HEK293T (cell line): Measurements from ENCODE around the gene C19orf85.

ENCODE experiments used
- CTCF ChIA-PET: fragments of 350-600 bp; formaldehyde crosslinking; extraction: SDS; loops from one replicate; lab custom pipeline; 2021; ENCODE audit warnings: antibody characterized with exemption, inconsistent platforms; lab: Yijun Ruan, JAX
- POLR2A ChIA-PET: fragments of 350-600 bp; formaldehyde crosslinking; extraction: SDS; loops from one replicate; lab custom pipeline; 2020; ENCODE audit warnings: antibody characterized with exemption, inconsistent platforms; lab: Yijun Ruan, JAX
- DNase-seq: peaks from one replicate; pipeline ENCODE4 v3.0.0; 2012; ENCODE audit warnings: mixed read lengths; ENCODE audit errors: extremely low spot score
- ARNT ChIP-seq: fragments of 450-650 bp; IDR thresholded peaks from 2 replicates; pipeline ENCODE4 v1.6.1; 2017; ENCODE audit warnings: mild to moderate bottlenecking
- BHLHE40 ChIP-seq: fragments of 450-650 bp; IDR thresholded peaks from 2 replicates; pipeline ENCODE4 v1.6.1; 2016; ENCODE audit warnings: mild to moderate bottlenecking, moderate library complexity, borderline replicate concordance
- CTBP1 ChIP-seq: fragments of 450-650 bp; IDR thresholded peaks from 2 replicates; pipeline ENCODE4 v1.6.1; 2016; ENCODE audit warnings: borderline replicate concordance
- ELF4 ChIP-seq: fragments of 450-650 bp; IDR thresholded peaks from 2 replicates; pipeline ENCODE4 v1.6.1; 2017; ENCODE audit warnings: antibody characterized with exemption
- FOXA1 ChIP-seq: fragments of 450-650 bp; IDR thresholded peaks from 2 replicates; pipeline ENCODE4 v1.6.1; 2016; ENCODE audit warnings: mild to moderate bottlenecking
- FOXK2 ChIP-seq: fragments of 450-650 bp; IDR thresholded peaks from 2 replicates; pipeline ENCODE4 v1.6.1; 2016; ENCODE audit warnings: mild to moderate bottlenecking
- FOXM1 ChIP-seq: fragments of 450-650 bp; IDR thresholded peaks from 2 replicates; pipeline ENCODE4 v1.6.1; 2017; ENCODE audit warnings: mild to moderate bottlenecking, borderline replicate concordance
- HDGF ChIP-seq: fragments of 450-650 bp; IDR thresholded peaks from 2 replicates; pipeline ENCODE4 v1.6.1; 2017; ENCODE audit warnings: antibody characterized with exemption, borderline replicate concordance
- L3MBTL2 ChIP-seq: fragments of 450-650 bp; conservative IDR thresholded peaks from 2 replicates; pipeline ENCODE4 v1.6.1; 2016; ENCODE audit warnings: mild to moderate bottlenecking
- LEF1 ChIP-seq: fragments of 450-650 bp; IDR thresholded peaks from 2 replicates; pipeline ENCODE4 v1.6.1; 2017; ENCODE audit warnings: mild to moderate bottlenecking, borderline replicate concordance
- NFRKB ChIP-seq: fragments of 450-650 bp; IDR thresholded peaks from 2 replicates; pipeline ENCODE4 v1.6.1; 2016; ENCODE audit warnings: mild to moderate bottlenecking, moderate library complexity
- SP1 ChIP-seq: fragments of 450-650 bp; IDR thresholded peaks from 2 replicates; pipeline ENCODE4 v1.6.1; 2017
- SUZ12 ChIP-seq: fragments of 450-650 bp; IDR thresholded peaks from 2 replicates; pipeline ENCODE4 v1.6.1; 2016; ENCODE audit warnings: mild to moderate bottlenecking
- TARDBP ChIP-seq: fragments of 450-650 bp; IDR thresholded peaks from 2 replicates; pipeline ENCODE4 v1.6.1; 2016
- ZNF384 ChIP-seq: fragments of 450-650 bp; IDR thresholded peaks from 2 replicates; pipeline ENCODE4 v1.6.1; 2016
- TF ChIP-seq, protein P1 (sequence below): fragments of 450-650 bp; IDR thresholded peaks from 2 replicates; pipeline ENCODE4 v1.6.1; 2016

Gene C19orf85

DNA sequence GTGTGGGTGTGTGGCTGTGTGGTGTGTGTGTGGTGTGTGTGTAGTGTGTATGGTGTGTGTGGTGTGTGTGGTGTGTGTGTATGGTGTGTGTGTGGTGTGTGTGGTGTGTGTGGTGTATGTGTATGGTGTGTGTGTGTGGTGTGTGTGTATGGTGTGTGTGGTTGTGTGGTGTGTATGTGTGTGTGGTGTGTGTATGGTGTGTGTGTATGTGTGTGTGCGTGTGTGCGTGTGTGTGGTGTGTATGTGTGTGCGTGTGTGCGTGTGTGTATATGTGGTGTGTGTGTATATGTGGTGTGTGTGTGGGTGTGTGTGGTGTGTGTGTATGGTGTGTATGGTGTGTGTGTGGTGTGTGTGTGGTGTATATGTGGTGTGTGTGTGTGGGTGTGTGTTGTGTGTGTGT is 29.5 kb downstream of the C19orf85 start:
- CTCF ChIA-PET, result no interaction called here
- TF ChIP-seq SUZ12, result no peak
- no peak for TF ChIP-seq NFRKB
- TF ChIP-seq HDGF, result no peak
- TF ChIP-seq BHLHE40, result no peak
- TF ChIP-seq ARNT, result no peak
- no peak for TF ChIP-seq FOXA1
- TF ChIP-seq FOXK2, result no peak
- TF ChIP-seq LEF1, result no peak
- TF ChIP-seq ELF4, result no peak
- TF ChIP-seq, protein P1, sequence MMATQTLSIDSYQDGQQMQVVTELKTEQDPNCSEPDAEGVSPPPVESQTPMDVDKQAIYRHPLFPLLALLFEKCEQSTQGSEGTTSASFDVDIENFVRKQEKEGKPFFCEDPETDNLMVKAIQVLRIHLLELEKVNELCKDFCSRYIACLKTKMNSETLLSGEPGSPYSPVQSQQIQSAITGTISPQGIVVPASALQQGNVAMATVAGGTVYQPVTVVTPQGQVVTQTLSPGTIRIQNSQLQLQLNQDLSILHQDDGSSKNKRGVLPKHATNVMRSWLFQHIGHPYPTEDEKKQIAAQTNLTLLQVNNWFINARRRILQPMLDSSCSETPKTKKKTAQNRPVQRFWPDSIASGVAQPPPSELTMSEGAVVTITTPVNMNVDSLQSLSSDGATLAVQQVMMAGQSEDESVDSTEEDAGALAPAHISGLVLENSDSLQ, result no peak
- no peak for TF ChIP-seq ZNF384
- DNase-seq, result no peak
- POLR2A ChIA-PET, result no interaction called here

DNA sequence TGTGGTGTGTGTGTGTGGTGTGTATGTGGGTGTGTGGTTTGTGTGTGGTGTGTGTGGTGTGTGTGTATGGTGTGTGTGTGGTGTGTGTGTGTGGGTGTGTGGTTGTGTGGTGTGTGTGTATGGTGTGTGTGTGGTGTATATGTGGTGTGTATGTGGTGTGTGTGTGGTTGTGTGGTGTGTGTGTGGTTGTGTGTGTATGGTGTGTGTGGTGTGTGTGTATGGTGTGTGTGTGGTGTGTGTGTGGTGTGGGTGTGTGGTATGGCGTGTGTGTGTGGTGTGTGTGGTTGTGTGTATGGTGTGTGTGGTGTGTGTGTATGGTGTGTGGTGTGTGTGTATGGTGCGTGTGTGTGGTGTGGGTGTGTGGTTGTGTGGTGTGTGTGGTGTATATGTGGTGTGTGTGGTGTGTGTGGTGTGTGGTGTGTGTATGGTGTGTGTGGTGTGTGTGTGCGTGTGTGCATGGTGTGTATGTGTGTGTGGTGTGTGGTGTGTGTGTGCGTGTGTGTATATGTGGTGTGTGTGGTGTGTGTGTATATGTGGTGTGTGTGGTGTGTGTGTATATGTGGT is 30.1 kb downstream of the C19orf85 start:
- TF ChIP-seq, protein P1, result no peak
- no peak for TF ChIP-seq FOXM1
- DNase-seq, result no peak
- ChIA-PET CTCF (no interaction called here), POLR2A (no interaction called here)

DNA sequence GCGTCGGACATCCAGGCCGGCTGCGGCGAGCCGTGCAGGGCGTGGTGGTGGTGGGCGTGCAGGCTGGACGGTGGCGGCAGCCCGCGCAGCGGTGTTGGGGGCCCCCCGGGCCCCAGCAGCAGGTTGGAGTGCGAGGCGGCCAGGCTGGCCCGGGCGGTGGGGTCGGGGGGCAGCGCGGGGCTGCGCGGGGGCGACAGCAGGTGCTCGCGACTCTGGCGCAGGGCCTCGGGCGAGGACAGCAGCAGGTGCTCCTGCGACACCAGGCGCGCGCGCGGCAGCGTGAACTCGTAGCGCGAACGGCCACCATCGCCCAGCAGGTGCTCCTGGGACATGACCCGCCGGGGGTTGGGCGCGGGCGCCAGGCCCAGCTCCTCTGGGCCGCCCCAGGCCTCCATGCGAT is 31.3 kb downstream of the C19orf85 start:
- CTCF ChIA-PET, result no interaction called here
- DNase-seq, result no peak
- POLR2A ChIA-PET, result no interaction called here
- no peak for TF ChIP-seq L3MBTL2
- no peak for TF ChIP-seq FOXK2
- no peak for TF ChIP-seq SUZ12
- TF ChIP-seq LEF1, result no peak
- no peak for TF ChIP-seq SP1
- no peak for TF ChIP-seq FOXA1
- TF ChIP-seq FOXM1, result no peak
- no peak for TF ChIP-seq ZNF384
- TF ChIP-seq, protein P1, result no peak
- no peak for TF ChIP-seq TARDBP
- TF ChIP-seq CTBP1, result no peak
- no peak for TF ChIP-seq NFRKB
- no peak for TF ChIP-seq ELF4
- TF ChIP-seq ARNT, result no peak

DNA sequence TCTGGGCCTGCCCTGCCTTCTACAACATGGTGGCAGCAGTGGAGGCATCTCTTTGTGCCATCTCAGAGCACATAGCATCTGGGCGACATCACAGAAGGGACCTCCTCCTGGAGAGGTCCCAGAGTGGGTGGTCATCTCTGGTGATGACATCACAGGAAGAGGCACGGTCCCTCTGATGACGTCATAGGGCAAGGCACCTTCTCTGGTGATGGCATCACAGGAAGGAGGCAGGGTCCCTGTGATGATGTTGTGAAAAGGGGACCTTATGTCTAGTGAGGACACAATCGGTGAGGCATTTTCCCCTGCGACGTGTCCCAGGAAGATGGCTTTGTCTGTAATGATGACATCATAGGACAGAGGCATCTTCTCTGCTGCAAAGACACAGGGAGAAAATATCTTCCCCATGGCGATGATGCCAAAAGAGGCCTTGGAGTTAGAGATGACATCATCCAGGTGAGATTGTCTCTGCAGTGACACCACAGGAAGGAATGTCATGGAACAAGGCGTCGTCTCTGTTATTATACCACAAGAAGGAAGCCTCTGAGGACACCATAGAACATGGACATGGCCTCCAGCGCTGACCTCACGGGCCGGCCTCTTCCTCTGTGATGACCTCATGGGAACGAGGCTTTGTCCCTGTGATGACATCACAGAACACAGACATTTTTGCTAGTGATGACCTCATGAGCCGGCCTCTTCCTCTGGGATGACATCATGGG is 32.2 kb downstream of the C19orf85 start:
- ChIA-PET CTCF (interaction anchor here (0.6 kb wide), 1 partner anchor 141 kb away, joined by 5 read pairs; no protein-coding TSS in a partner anchor), POLR2A (no interaction called here)

DNA sequence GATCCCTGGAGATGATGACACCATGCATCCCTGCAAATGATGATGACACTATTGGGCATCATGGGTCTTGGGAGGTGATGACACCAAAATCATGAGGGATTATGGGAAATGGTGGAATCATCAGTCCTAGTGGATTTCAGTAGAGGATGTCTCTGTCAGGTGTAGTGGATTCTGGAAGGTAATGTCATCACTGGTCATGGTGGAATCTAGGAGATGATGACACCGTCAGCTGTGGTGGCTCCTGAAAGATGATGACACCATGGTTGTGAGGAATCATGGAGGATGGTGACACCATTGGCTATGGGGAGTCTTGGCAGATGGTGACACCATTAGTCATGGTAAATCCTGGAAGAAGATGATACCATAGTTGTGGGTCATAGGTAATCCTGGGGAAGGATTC is 33.4 kb downstream of the C19orf85 start:
- DNase-seq, result no peak
- ChIA-PET CTCF (no interaction called here), POLR2A (no interaction called here)
- TF ChIP-seq SP1 (no peak), SUZ12 (no peak), LEF1 (no peak), HDGF (no peak), L3MBTL2 (no peak), ELF4 (no peak), ZNF384 (no peak), BHLHE40 (no peak), CTBP1 (no peak), NFRKB (no peak)
- TF ChIP-seq, protein P1, result no peak

More for the DNA sequence above, 32.2 kb downstream of the C19orf85 start:
- TF ChIP-seq HDGF (no peak), TARDBP (no peak), ZNF384 (no peak), CTBP1 (no peak), ELF4 (no peak), SP1 (no peak), NFRKB (no peak), FOXK2 (no peak), FOXA1 (no peak), ARNT (no peak), FOXM1 (no peak), LEF1 (no peak), L3MBTL2 (no peak), BHLHE40 (no peak), SUZ12 (no peak)
- TF ChIP-seq, protein P1, result no peak
- DNase-seq, result no peak
